ENCODE data around the gene YPEL5. TPM values are rescaled to one million over a fixed set of nuclear protein-coding genes. Genes with fewer than 3 reads are reported as not detected.
A peak's percentile ranks its signal among the peaks of the same experiment; 100 is the strongest.

Gene YPEL5
- total RNA-seq, 1 donor from 2014 or later: 25.0 TPM

GRCh38 chr2:30112561-30112960 is 34.2 kb upstream of the YPEL5 start:
- H3K4me1 Mint-ChIP-seq: peaks cover 8% of the 10 kb centered on the region
- no peak for TF ChIP-seq CTCF (conservative IDR thresholded peaks at IDR 0.05)
- H3K36me3 Mint-ChIP-seq (ENCODE audit: low read depth): no peaks in the 10 kb centered on the region
- DNase-seq (ENCODE audit: low read depth, low spot score): no peak
- no peak overlapping the region for H3K27ac Mint-ChIP-seq (ENCODE audit: unreplicated experiment)
- H3K9me3 Mint-ChIP-seq: no peaks in the 10 kb centered on the region
- H3K4me3 Mint-ChIP-seq: no peak overlapping the region
- peaks cover 16% of the 10 kb centered on the region for H3K27me3 Mint-ChIP-seq (ENCODE audit: low read depth)

- no peak for TF ChIP-seq CTCF (conservative IDR thresholded peaks at IDR 0.05)
- Mint-ChIP-seq H3K9me3 (no peaks in the 10 kb centered on the region), H3K36me3 (ENCODE audit: low read depth) (no peaks in the 10 kb centered on the region), H3K27me3 (ENCODE audit: low read depth) (peaks cover 16% of the 10 kb centered on the region), H3K4me3 (no peak overlapping the region), H3K4me1 (peaks cover 5% of the 10 kb centered on the region), H3K27ac (ENCODE audit: unreplicated experiment) (no peak overlapping the region)
- no peak for DNase-seq (ENCODE audit: low read depth, low spot score)
Observed at GRCh38 chr2:30113617-30114293, 33.1 kb upstream of the YPEL5 start.

DNA sequence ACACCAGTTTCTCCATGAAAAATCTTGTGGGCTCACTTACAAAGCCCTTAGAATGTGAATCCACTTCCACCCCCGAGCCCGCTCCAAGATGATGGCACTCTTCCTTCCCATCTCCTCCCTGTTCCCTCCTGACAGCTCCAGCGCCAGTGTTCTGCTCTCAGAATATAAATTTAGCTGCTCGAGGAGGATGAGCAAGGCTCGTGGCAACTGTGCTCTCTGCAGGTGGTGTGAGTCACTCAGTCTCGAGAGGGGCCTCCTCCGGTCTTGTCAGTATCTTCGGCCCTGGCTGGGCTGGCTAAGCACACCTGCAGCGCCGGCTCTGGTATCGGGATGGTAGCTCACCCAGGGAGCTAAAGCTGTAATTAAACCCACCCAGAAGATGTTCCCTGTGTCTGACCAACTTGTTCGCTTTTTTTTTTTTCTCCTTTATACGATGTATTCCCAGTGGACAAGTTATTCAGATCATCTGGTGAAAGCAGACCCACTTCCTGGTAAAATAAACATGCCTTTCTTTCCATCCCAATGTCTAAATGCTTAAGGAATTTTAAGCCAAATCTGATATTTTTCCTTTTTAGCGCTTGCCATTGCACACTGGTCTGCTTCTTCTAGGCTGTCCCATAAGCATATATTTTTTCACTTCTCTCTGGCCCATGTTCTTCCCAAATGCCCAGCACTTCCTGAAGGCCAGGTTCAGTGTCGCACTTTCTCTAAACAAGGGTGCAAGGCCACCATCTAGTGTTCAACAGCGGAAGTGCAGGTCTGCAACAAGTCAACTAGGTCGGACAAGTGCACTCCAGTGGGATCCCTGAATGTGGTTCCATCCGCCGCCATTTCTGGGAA is 31.4 kb upstream of the YPEL5 start:
- Mint-ChIP-seq H3K36me3 (ENCODE audit: low read depth) (no peaks in the 10 kb centered on the region), H3K4me3 (no peak overlapping the region), H3K27me3 (ENCODE audit: low read depth) (peaks cover 19% of the 10 kb centered on the region), H3K4me1 (peaks cover 5% of the 10 kb centered on the region), H3K27ac (ENCODE audit: unreplicated experiment) (no peak overlapping the region), H3K9me3 (no peaks in the 10 kb centered on the region)
- DNase-seq (ENCODE audit: low read depth, low spot score): peak; percentile 87
- TF ChIP-seq CTCF (conservative IDR thresholded peaks at IDR 0.05): peak; percentile 87

DNA sequence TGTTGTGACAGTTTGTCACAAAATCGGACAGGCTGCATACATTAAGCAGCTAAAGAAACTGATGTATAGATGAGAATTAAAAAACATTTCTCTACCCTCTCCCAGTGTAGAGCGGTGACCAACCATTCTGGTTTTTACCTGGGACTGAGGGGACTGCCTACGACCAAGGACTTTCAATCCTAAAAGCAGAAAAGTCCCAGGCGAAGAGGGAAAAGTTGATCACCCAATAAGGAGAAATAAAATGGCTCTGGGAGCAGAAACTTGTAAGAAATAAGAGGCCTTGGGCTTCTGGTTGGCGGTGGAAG is 30.9 kb upstream of the YPEL5 start:
- Mint-ChIP-seq H3K4me3 (no peak overlapping the region), H3K27ac (ENCODE audit: unreplicated experiment) (no peak overlapping the region), H3K4me1 (peaks cover 5% of the 10 kb centered on the region), H3K9me3 (no peaks in the 10 kb centered on the region), H3K27me3 (ENCODE audit: low read depth) (peaks cover 19% of the 10 kb centered on the region), H3K36me3 (ENCODE audit: low read depth) (no peaks in the 10 kb centered on the region)
- TF ChIP-seq CTCF (conservative IDR thresholded peaks at IDR 0.05): no peak
- DNase-seq (ENCODE audit: low read depth, low spot score): no peak

DNA sequence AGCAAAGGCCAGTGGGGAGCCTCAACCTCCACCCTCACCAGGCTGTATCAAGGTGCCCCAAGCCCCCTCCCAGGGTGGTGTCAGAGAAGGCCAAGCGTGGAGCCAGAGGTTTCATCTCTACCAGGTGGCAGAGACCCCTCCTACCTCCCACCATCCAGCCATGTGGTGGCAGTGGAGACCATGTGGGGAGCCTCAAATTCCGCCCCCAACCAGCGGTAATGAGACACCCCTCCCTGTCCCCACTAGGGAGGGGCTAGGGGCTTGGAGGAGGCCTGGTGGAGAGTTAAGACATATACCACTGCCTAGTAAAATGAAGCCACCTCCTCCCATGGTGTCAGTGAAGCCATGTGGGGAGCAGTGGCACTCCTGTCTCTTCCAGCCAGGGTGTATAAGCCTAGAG is 24.4 kb upstream of the YPEL5 start:
- H3K36me3 Mint-ChIP-seq (ENCODE audit: low read depth): no peaks in the 10 kb centered on the region
- DNase-seq (ENCODE audit: low read depth, low spot score): no peak
- H3K27me3 Mint-ChIP-seq (ENCODE audit: low read depth): peaks cover 21% of the 10 kb centered on the region
- H3K4me3 Mint-ChIP-seq: no peak overlapping the region
- H3K9me3 Mint-ChIP-seq: peaks cover 6% of the 10 kb centered on the region
- H3K4me1 Mint-ChIP-seq: no peaks in the 10 kb centered on the region
- H3K27ac Mint-ChIP-seq (ENCODE audit: unreplicated experiment): no peak overlapping the region
- TF ChIP-seq CTCF (conservative IDR thresholded peaks at IDR 0.05): no peak

All from neural crest cell (in vitro differentiated cells).